ENCODE measurements around the gene TLCD3A. TPM values are rescaled to one million over a fixed set of nuclear protein-coding genes. Genes with fewer than 3 reads are reported as not detected.

TLCD3A gene
- polyA plus RNA-seq, 1 of the 3 experiments (the other 2 are of a cell fraction) = 31.7 TPM

- no peaks in the 10 kb centered on the region for H3K27me3 ChIP-seq (ENCODE audit: insufficient read depth)
- H3K4me2 ChIP-seq = 0 out of 2 replicates have a peak overlapping the region, but pooled peaks have one; percentile 8
- H3K4me1 ChIP-seq (ENCODE audit: control insufficient read depth in 1 of 2, insufficient read depth in 2 of 2, low read depth in 1 of 2, low read length in 1 of 2) = peaks cover 6 to 28% of the 10 kb centered on the region in 2 experiments; a peak in 3 of 4 replicates
- peak overlapping the region in 1 of 2 experiments; percentile 88; a peak in 2 of 4 replicates for H3K27ac ChIP-seq (ENCODE audit: low read depth in 2 of 2, low read length in 1 of 2)
- H3K9me3 ChIP-seq = no peaks in the 10 kb centered on the region
- no peak for DNase-seq
- H3F3A ChIP-seq (replicated peaks; ENCODE audit: insufficient read depth) = peaks cover 35% of the 10 kb centered on the region
- no peaks in the 10 kb centered on the region for H3K79me2 ChIP-seq (ENCODE audit: insufficient read depth)
- ChIA-PET POLR2A (no interaction called here), CTCF (interaction anchor here (1.1 to 3.3 kb wide), 6 partner anchors 9 to 543 kb away, joined by 3 to 26 read pairs (median 6); no protein-coding TSS in a partner anchor)
- no peaks in the 10 kb centered on the region for H4K20me1 ChIP-seq (ENCODE audit: insufficient read depth)
- H3K4me3 ChIP-seq (ENCODE audit: low read depth in 2 of 2, low read length in 1 of 2) = no peak overlapping the region
- H3K9me2 ChIP-seq = no peaks in the 10 kb centered on the region
- WGBS (ENCODE audit: low lambda C conversion rate) = 28% methylated on average over 4 of the region's 4 CpGs
- TF ChIP-seq PBX3 (IDR thresholded peaks at IDR 0.05) = peak; percentile 26; the same call in 1 of the 2 replicates
- TF ChIP-seq REST (IDR thresholded peaks at IDR 0.05; ENCODE audit: low read depth, low read length) = no peak
- TF ChIP-seq RXRA (IDR thresholded peaks at IDR 0.05; ENCODE audit: borderline replicate concordance, low read depth) = peak; percentile 39; the same call in 1 of the 2 replicates
- TF ChIP-seq TEAD4 (IDR thresholded peaks at IDR 0.05; ENCODE audit: borderline replicate concordance, insufficient read depth) = peak; percentile 25; the same call in 1 of the 2 replicates
- TF ChIP-seq JUND (IDR thresholded peaks at IDR 0.05) = peak; percentile 32; the same call in 1 of the 2 replicates
- TF ChIP-seq FOSL2 (IDR thresholded peaks at IDR 0.05; ENCODE audit: borderline replicate concordance, low read depth) = peak; percentile 48; the same call in 1 of the 2 replicates
- 0 out of 4 replicates have a peak, but pooled peaks of 1 of the 2 experiments have one; percentile 12 for TF ChIP-seq EP300 (IDR thresholded peaks at IDR 0.05; ENCODE audit: borderline replicate concordance in 1 of 2, low read depth in 1 of 2, low read length in 1 of 2)
- TF ChIP-seq MXI1 (IDR thresholded peaks at IDR 0.05; ENCODE audit: low read depth, low read length) = no peak
- peaks cover 19 to 21% of the 10 kb centered on the region in 2 experiments for H3K36me3 ChIP-seq (replicated peaks in 1 of 2; ENCODE audit: control insufficient read depth in 1 of 2, insufficient read depth in 2 of 2, low read length in 1 of 2)
- no peak overlapping the region for H2AFZ ChIP-seq (ENCODE audit: low read depth)
- 0 out of 2 replicates have a peak overlapping the region, but pooled peaks have one; percentile 4 for H3K9ac ChIP-seq
Measured at GRCh38 chr17:691423-691822, 41.0 kb upstream of the TLCD3A start.

- 0 out of 2 replicates have a peak overlapping the region, but pooled peaks have one; percentile 8 for H3K4me2 ChIP-seq
- no peak for DNase-seq
- no peak overlapping the region for H3K4me3 ChIP-seq (ENCODE audit: low read depth in 2 of 2, low read length in 1 of 2)
- no peaks in the 10 kb centered on the region for H3K9me3 ChIP-seq
- H2AFZ ChIP-seq (ENCODE audit: low read depth) = no peak overlapping the region
- H4K20me1 ChIP-seq (ENCODE audit: insufficient read depth) = no peaks in the 10 kb centered on the region
- H3K9ac ChIP-seq = peak overlapping the region; percentile 29; the same call in 1 of the 2 replicates
- H3F3A ChIP-seq (replicated peaks; ENCODE audit: insufficient read depth) = peaks cover 35% of the 10 kb centered on the region
- no peaks in the 10 kb centered on the region for H3K9me2 ChIP-seq
- WGBS (ENCODE audit: low lambda C conversion rate) = 44% methylated on average over 10 of the region's 10 CpGs
- ChIA-PET CTCF (interaction anchor here (0.6 to 3.3 kb wide), 7 partner anchors 8 to 543 kb away, joined by 3 to 15 read pairs (median 5); no protein-coding TSS in a partner anchor), POLR2A (no interaction called here)
- H3K79me2 ChIP-seq (ENCODE audit: insufficient read depth) = no peaks in the 10 kb centered on the region
- H3K27ac ChIP-seq (ENCODE audit: low read depth in 2 of 2, low read length in 1 of 2) = peak overlapping the region in 1 of 2 experiments; percentile 88; a peak in 2 of 4 replicates
- no peaks in the 10 kb centered on the region for H3K27me3 ChIP-seq (ENCODE audit: insufficient read depth)
- H3K36me3 ChIP-seq (replicated peaks in 1 of 2; ENCODE audit: control insufficient read depth in 1 of 2, insufficient read depth in 2 of 2, low read length in 1 of 2) = peaks cover 19 to 21% of the 10 kb centered on the region in 2 experiments
- H3K4me1 ChIP-seq (ENCODE audit: control insufficient read depth in 1 of 2, insufficient read depth in 2 of 2, low read depth in 1 of 2, low read length in 1 of 2) = peaks cover 11 to 28% of the 10 kb centered on the region in 2 experiments; a peak in 3 of 4 replicates
- no peak for TF ChIP-seq EZH2phosphoT487 (IDR thresholded peaks at IDR 0.05; ENCODE audit: borderline replicate concordance, low read depth)
- no peak for TF ChIP-seq RAD21 (IDR thresholded peaks at IDR 0.05; ENCODE audit: low read length)
- no peak for TF ChIP-seq TAF1 (IDR thresholded peaks at IDR 0.05; ENCODE audit: borderline replicate concordance, low read depth, low read length)
- 0 out of 2 replicates have a peak, but pooled peaks have one; percentile 38 for TF ChIP-seq RXRA (IDR thresholded peaks at IDR 0.05; ENCODE audit: borderline replicate concordance, low read depth)
- TF ChIP-seq REST (IDR thresholded peaks at IDR 0.05; ENCODE audit: low read depth, low read length) = no peak
- TF ChIP-seq GABPA (IDR thresholded peaks at IDR 0.05; ENCODE audit: low read depth) = no peak
- peak; percentile 37; the same call in 1 of the 2 replicates for TF ChIP-seq TCF12 (IDR thresholded peaks at IDR 0.05)
- TF ChIP-seq ELF1 (IDR thresholded peaks at IDR 0.05) = no peak
- TF ChIP-seq, protein P1, sequence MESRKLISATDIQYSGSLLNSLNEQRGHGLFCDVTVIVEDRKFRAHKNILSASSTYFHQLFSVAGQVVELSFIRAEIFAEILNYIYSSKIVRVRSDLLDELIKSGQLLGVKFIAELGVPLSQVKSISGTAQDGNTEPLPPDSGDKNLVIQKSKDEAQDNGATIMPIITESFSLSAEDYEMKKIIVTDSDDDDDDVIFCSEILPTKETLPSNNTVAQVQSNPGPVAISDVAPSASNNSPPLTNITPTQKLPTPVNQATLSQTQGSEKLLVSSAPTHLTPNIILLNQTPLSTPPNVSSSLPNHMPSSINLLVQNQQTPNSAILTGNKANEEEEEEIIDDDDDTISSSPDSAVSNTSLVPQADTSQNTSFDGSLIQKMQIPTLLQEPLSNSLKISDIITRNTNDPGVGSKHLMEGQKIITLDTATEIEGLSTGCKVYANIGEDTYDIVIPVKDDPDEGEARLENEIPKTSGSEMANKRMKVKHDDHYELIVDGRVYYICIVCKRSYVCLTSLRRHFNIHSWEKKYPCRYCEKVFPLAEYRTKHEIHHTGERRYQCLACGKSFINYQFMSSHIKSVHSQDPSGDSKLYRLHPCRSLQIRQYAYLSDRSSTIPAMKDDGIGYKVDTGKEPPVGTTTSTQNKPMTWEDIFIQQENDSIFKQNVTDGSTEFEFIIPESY (IDR thresholded peaks at IDR 0.05; ENCODE audit: borderline replicate concordance, low read depth) = no peak
- TF ChIP-seq JUND (IDR thresholded peaks at IDR 0.05) = peak; percentile 22; the same call in 1 of the 2 replicates
Measured at GRCh38 chr17:692116-692515, 40.3 kb upstream of the TLCD3A start.
